GM12875 (cell line): ENCODE data around the gene P3H3.

ENCODE experiments used
- H3K4me3 ChIP-seq: one replicate; pipeline ENCODE4 v1.5.1; 2011; ENCODE audit warnings: low read depth, low read length, control low read depth
- TF ChIP-seq, protein P1 (sequence below): IDR thresholded peaks from 2 replicates; pipeline ENCODE4 v1.5.1; 2011; ENCODE audit warnings: low read depth, mild to moderate bottlenecking, control low read depth, inconsistent platforms, low read length, moderate library complexity, borderline replicate concordance; ENCODE audit not compliant: insufficient read depth

The P3H3 gene

GRCh38 chr12:6809056-6809455, 19.2 kb upstream of the P3H3 start:
- TF ChIP-seq, protein P1, sequence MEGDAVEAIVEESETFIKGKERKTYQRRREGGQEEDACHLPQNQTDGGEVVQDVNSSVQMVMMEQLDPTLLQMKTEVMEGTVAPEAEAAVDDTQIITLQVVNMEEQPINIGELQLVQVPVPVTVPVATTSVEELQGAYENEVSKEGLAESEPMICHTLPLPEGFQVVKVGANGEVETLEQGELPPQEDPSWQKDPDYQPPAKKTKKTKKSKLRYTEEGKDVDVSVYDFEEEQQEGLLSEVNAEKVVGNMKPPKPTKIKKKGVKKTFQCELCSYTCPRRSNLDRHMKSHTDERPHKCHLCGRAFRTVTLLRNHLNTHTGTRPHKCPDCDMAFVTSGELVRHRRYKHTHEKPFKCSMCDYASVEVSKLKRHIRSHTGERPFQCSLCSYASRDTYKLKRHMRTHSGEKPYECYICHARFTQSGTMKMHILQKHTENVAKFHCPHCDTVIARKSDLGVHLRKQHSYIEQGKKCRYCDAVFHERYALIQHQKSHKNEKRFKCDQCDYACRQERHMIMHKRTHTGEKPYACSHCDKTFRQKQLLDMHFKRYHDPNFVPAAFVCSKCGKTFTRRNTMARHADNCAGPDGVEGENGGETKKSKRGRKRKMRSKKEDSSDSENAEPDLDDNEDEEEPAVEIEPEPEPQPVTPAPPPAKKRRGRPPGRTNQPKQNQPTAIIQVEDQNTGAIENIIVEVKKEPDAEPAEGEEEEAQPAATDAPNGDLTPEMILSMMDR, result no peak
- no peak overlapping the region for H3K4me3 ChIP-seq

- TF ChIP-seq, protein P1, result no peak
- H3K4me3 ChIP-seq, result no peak overlapping the region
These were observed 17.4 kb upstream of the P3H3 start for GRCh38 chr12:6810758-6811157.

- TF ChIP-seq, protein P1, result no peak
- no peak overlapping the region for H3K4me3 ChIP-seq
These were observed 14.8 kb upstream of the P3H3 start for GRCh38 chr12:6813363-6813762.

- no peak overlapping the region for H3K4me3 ChIP-seq
- TF ChIP-seq, protein P1, result no peak
These were observed 11.6 kb upstream of the P3H3 start for GRCh38 chr12:6816598-6816997.

GRCh38 chr12:6817098-6817497, 11.1 kb upstream of the P3H3 start:
- TF ChIP-seq, protein P1, result no peak
- H3K4me3 ChIP-seq, result no peak overlapping the region

- TF ChIP-seq, protein P1, result no peak
These were observed 10.5 kb upstream of the P3H3 start for GRCh38 chr12:6817662-6818157.

GRCh38 chr12:6818222-6818621, 10.0 kb upstream of the P3H3 start:
- H3K4me3 ChIP-seq, result no peak overlapping the region
- TF ChIP-seq, protein P1, result no peak

More at GRCh38 chr12:6817662-6818157, 10.5 kb upstream of the P3H3 start:
- no peak overlapping the region for H3K4me3 ChIP-seq
